Iris pigment epithelial cell (primary cell): ENCODE results near the gene VPS72.

Source experiments
- DNase-seq: peaks from one replicate; pipeline ENCODE4 v3.0.0-alpha.2; 2011; ENCODE audit warnings: low read depth

Gene VPS72

GRCh38 chr1:151184211-151184610, 5.8 kb downstream of the VPS72 start:
- DNase-seq, result no peak

DNA sequence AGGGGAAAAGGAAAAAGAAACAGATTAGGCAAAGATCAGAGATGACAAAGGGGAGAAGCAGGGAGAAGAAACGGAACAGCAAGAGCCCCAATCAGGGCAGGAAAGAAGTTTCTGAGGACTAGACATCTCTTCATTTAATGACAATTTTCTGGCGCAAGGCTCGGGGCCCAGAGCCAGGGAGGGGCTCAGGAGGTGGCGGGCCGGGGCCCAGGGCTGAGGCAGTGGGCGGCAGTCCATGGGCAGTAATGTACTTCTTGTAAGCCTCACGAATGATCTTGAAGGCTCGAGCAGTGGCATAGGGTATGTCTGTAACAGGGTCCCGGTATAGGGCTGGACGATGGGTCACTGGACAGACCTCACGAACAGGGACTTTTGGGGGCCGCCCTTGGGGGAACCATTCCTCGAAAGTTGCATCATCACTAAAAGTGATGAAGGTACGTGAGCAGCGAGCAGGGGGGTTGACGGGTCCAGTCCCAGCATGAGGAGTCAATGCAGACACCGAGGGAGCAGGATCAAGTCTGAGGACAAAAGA, 13.4 kb downstream of the VPS72 start:
- DNase-seq, result no peak

DNA sequence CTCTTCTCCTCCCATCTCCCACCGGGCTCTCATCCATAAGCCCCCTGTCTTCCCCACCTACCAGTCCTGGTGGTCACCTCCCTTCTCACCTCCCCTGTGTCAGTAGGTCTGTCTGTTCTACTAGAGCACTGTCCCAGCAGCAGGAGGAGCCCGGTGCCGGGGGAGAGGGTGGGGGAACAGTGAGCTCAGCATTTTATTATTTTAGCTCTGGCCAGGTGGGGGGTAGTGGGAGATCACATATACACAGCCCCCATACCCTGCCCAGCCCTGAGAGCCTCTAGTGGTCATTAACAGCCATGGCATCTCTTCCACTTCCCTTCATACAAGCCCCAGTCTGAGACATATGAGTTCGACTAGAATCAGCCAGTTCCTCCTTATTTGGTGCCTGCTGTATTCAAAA, 14.1 kb downstream of the VPS72 start, which contains the start of gene TMOD4:
Gene TMOD4, minus strand, starts transcription at position 119 of the 400 bp plus-strand sequence. CDS start 1,106 bp downstream, outside the sequence.
- peak; percentile 38 for DNase-seq

DNA sequence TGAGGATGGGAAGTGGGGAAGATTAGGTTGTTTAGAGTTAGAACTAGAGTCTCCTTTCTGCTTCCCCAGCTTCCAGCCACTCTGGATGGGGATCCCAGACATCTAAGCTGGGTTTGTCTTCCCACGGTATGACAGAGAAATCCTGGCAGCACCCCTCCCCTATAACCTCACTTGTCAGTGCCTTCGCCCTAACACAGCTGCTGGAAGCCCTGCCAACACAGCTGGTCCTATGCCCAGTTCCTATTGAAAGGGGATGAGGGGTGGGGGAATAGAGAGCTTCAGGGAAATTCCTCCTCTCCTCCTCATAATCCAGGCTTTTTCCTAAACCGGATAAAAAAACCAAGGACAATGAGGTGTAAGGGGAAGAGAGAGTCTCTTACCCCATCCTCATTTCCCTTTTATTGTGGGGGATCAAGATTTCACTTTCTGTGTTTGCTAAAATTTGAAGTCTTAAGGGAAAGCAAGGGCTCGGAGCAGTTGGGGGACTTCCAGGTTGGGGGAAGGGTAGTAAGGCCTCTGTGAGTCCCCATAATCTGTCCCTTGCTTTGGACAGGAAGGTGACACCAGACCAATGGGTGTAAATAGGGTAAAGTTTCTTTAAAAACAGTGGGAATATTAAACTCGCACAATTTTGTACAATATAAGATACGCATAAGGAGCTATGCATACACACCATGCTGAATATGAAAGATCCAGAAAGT, 14.8 kb downstream of the VPS72 start:
- no peak for DNase-seq

DNA sequence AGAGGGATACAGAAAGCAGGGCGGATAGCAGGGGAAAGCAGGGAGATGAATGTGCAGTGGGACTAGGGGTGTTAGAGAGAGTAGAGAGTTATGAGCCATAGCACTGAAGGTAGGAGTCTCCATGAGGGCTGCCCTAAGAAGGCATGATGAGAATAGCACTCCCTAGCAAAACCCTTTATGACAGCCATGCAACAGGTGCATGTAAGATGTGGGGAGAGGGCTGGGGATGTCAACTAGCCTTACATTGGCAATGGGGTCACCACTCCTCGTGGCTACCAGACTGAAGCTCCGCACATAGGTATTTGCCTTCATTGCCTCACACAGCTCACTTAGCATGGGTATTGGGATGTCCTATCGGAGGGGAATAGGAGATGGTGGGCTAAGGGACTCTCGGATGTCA, 18.8 kb downstream of the VPS72 start:
- DNase-seq, result no peak

GRCh38 chr1:151167116-151167515, 22.9 kb downstream of the VPS72 start:
- DNase-seq, result no peak

GRCh38 chr1:151166505-151166956, 23.5 kb downstream of the VPS72 start:
- DNase-seq, result peak; percentile 91

DNA sequence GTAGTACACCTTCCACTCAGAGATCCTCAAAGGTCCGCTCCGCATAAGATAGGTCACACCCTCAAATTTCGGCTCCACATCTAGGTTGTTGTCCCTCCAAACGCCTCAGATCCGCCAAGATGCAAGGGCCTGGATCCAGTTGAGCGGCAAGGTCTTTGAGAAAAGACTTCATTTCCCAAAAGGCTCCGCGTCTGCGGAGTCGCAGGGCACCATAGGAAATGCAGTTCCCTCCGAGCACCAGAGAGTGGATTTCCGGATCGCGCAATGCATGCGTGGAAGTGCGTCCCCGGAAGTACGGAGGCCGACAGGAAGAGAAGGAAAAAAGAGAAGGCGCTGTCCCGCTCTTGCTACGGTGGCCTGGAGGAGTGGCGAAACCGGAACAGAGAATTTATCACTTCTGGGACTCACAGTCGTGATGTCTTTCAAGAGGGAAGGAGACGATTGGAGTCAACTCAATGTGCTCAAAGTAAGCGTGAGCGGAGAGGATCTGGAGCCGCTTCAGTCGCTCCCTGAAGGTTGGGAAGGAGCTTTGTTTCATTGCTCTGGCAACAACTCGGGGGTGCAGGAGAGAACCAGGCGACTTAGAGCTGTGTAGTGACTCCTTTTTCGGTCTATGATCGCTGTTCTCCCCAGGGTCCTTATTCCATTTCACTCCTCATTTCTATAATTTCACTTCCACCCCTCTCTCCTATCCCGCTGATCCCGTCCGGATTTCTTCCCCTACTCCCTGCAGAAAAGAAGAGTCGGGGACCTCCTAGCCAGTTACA, 24.1 kb downstream of the VPS72 start, which contains the start of the genes LYSMD1 and SCNM1:
Gene LYSMD1, minus strand, starts transcription at position 165 of the 767 bp plus-strand sequence. CDS start 644 bp downstream, outside the sequence.
Gene SCNM1, plus strand, starts transcription at position 407 of the 767 bp plus-strand sequence. Its CDS starts 9 bp downstream, at position 416.
- peak; percentile 100 for DNase-seq

DNA sequence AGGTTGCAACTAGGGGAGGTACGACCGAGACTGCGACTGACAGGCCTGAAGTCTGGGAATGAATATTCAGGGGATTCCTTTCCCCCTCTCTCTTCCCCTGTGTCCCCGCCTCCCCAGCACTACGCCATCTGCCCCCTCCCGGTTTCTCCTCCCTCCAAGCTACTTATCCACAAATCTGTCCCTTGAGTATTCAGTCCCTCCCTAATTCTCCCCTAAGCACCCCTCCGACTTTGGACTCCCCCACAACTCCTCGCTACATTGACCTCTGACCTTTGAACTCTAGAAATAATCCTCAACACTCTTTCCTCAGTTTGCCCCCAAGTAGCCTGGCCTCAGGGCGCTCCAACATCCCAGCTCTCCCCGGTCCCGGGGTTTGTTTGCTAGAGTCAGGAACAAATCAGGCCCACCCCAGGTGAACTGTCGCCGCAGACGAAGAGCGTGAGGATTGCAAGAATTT, 24.7 kb downstream of the VPS72 start:
- peak; percentile 55 for DNase-seq

DNA sequence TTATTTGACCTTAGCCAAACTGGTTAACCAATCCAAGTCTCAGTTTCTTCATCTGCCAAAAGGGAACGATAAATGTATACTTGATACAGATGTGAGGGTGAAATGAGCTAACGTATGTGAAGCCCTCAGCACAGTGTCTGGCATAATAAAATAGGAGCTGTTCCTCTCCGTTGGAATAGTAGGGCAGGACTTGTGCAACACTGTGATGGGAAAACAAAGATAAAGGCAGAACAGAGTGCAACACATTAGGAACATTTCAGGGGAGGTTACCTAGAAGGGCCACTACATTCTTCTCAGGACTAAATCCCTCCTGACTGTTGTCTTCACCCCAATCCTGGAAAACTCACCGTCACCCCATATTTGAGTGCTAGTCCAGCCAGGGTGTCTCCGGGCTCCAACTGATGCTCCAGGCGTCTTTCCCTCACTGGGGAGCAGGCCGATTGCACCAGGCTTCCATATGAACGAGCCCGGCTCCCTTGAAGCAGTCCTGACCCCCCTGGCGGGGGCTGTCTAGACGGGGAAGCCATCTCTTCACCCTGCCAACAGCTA, 25.2 kb downstream of the VPS72 start:
- DNase-seq, result peak; percentile 16

- no peak for DNase-seq
Observed at GRCh38 chr1:151159373-151159772, 30.6 kb downstream of the VPS72 start.

DNA sequence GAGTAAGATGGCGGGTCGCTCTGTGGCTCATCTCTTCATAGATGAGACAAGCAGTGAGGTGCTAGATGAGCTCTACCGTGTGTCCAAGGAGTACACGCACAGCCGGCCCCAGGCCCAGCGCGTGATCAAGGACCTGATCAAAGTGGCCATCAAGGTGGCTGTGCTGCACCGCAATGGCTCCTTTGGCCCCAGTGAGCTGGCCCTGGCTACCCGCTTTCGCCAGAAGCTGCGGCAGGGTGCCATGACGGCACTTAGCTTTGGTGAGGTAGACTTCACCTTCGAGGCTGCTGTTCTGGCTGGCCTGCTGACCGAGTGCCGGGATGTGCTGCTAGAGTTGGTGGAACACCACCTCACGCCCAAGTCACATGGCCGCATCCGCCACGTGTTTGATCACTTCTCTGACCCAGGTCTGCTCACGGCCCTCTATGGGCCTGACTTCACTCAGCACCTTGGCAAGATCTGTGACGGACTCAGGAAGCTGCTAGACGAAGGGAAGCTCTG, 31.2 kb downstream of the VPS72 start:
- DNase-seq, result no peak

GRCh38 chr1:151158326-151158725, 31.7 kb downstream of the VPS72 start:
- DNase-seq, result no peak

- DNase-seq, result no peak
Observed at GRCh38 chr1:151157067-151157531, 32.9 kb downstream of the VPS72 start.

- DNase-seq, result no peak
Observed at GRCh38 chr1:151156515-151156819, 33.5 kb downstream of the VPS72 start, which contains the start of gene TNFAIP8L2. TSS of gene TNFAIP8L2 (plus strand) at chr1:151156649. CDS start at chr1:151158698, 2,049 bp downstream.

DNA sequence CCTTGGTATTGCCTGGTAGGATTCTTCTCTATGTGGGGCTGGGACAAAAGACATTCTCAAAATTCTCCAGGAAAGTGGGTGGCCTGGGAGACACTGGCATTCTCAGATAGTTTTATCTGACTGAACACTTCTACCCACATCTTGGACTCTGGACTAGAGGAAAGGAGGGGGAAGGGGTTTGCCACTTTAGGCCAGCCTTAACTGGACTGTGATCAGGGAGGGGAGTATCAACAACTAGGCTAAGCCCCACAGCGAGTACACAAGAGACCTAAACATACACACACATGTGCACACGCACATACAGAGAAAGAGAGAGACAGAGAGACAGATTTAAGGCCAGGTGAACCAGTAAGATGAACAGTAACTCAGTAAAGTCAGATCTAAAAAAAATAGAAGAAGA, 42.3 kb downstream of the VPS72 start:
- DNase-seq, result no peak

DNA sequence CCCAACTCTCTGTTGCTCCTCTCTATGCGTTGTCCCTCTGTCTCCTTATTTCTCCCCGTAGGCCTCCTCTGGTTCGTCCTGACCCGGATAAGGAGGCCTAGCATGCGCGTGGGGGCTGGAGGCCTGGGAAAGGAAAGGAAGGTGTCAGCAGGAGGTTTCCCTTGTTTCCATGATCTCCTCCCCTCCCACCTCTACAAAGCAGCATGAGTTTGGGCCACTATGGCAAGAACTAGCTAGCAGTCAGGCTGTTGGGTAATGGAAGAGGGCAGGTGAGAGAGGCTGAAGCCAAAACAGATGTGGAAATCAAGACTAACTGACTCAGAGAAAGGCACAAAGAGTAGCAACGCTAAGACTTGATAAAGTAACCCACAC, 42.9 kb downstream of the VPS72 start:
- peak; percentile 53 for DNase-seq

- DNase-seq, result peak; percentile 92
Observed at GRCh38 chr1:151146412-151147131, 43.4 kb downstream of the VPS72 start, which contains the start of gene SEMA6C. TSS of gene SEMA6C (minus strand) at chr1:151146631. CDS start at chr1:151142621, 4,010 bp downstream.

- DNase-seq, result no peak
Observed at GRCh38 chr1:151146072-151146411, 44.0 kb downstream of the VPS72 start.

GRCh38 chr1:151145304-151146071, 44.5 kb downstream of the VPS72 start:
- DNase-seq, result peak; percentile 29
